GM23248 (cell line): ENCODE results near the gene SLC9A9.

ENCODE experiments used
- EZH2 ChIP-seq: fragments of 200-600 bp; sonication (generic); IDR thresholded peaks from 2 replicates; pipeline ENCODE4 v1.6.1; 2018; ENCODE audit warnings: antibody characterized with exemption, mild to moderate bottlenecking; ENCODE audit not compliant: insufficient read depth, poor library complexity, severe bottlenecking
- EZH2phosphoT487 ChIP-seq: fragments of 200-600 bp; sonication (generic); IDR thresholded peaks from 2 replicates; pipeline ENCODE4 v1.6.1; 2018; ENCODE audit warnings: antibody characterized with exemption, moderate library complexity, mild to moderate bottlenecking, low read depth; ENCODE audit not compliant: insufficient read depth

GRCh38 chr3:143658116-143658515 is 190.2 kb downstream of the SLC9A9 start:
- TF ChIP-seq EZH2 = no peak
- TF ChIP-seq EZH2phosphoT487 = no peak
